Activated naive CD4-positive, alpha-beta T cell treated with anti-CD3 and anti-CD28 coated beads, Interleukin-2, amount 10 ng/mL, durations not matched to agents 5 hours and 36 hours (primary cell): Measurements from ENCODE around the gene DPH7. TPM values are rescaled to one million over a fixed set of nuclear protein-coding genes. Genes with fewer than 3 reads are reported as not detected.

ENCODE experiments used
- total RNA-seq, 2 experiments: library from RNA; stranded (reverse); gene quantifications; one replicate each; pipeline ENCODE4 v1.2.3, GENCODE V29; 2021

DPH7 gene
- total RNA-seq: 10 to 100 TPM; 34.6 to 37.1 TPM

DNA sequence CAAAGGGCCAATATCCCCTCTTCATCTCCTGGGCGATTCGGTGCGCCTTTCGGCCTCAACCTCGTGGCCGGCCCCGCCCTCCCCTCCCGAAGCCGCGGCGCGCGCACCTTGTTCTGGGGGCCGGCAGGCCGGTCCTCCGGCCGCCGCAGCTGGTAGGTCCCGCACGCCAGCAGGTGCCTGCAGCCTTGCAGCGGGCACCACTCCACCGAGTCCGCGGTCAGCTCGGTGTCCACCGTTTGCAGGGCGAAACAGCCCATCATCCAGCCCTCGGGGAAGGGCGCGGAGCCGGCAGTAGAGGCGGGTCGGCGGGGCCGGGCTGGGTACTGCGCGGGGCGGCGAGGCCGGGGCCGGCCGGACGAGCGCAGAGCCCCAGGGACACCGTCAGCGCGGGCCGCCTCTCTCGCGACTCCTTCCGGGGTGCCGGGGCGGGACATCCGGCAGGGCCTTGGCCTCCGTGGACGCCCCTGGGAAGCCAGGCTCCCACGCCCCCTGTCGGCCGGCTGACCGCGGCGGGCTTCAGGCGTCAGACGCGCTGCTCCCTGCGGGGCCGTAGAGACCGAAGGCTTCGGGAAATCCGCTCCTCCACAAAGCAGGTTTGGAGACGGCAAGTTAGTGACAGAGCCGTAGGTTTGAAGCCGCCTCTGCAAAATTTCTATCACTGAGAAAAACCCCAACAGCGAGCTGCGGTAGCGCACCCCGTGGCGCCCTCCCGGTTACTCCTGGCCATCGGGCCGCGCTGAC, at the start of gene DPH7:
Gene DPH7 (minus strand): TSS at position 408 of the 741 bp plus-strand sequence. CDS start 148 bp downstream, at position 260.

DNA sequence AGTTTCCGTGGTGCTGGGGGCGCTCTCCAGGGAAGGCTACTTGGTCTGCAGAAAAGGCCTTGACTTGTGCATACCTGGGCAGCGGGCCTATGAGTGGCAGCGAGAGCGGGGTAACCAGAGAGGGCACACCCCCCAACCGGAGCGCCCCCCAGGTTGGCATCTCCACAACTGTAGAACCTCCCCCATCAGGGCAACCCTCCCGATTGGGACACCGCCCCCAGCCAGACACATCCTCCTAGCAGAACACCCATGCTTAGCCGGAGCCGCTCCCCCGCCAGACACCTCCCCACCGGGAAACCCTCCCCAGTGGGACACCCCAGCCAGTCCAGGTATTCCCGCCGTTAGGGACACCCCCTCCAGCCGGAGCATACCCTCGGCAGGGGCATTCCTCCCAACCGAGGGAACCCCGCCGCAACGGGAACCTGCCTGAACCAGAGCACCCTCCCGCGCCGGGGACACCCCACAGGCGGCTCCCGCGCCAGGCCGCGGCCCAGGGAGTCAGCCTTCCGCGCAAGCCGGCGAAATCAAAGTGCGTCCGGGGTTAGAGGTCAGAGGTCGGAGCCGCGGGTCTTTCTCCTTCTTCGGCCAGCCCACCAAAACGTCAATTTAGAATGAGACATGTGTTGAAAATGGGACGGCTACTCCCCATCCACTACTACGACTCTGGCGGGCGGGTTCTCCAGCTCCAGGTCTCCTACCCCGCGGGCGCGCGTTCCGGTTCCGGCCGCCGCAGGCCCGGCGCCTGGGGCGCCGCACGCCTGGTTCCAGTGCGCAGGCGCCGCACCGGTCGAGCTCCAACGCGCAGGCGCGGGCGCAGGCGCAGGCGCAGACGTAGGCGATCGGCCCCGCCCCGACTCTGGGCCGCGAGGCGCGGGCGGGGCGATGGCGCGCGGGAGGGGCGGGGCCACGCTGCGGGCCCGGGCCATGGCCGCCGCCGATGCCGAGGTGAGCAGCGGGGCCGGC, 39.7 kb upstream of the DPH7 start, which contains the start of gene EHMT1:
Gene EHMT1 (plus strand): TSS at position 901 of the 963 bp plus-strand sequence. CDS start 24 bp downstream, at position 925.

DNA sequence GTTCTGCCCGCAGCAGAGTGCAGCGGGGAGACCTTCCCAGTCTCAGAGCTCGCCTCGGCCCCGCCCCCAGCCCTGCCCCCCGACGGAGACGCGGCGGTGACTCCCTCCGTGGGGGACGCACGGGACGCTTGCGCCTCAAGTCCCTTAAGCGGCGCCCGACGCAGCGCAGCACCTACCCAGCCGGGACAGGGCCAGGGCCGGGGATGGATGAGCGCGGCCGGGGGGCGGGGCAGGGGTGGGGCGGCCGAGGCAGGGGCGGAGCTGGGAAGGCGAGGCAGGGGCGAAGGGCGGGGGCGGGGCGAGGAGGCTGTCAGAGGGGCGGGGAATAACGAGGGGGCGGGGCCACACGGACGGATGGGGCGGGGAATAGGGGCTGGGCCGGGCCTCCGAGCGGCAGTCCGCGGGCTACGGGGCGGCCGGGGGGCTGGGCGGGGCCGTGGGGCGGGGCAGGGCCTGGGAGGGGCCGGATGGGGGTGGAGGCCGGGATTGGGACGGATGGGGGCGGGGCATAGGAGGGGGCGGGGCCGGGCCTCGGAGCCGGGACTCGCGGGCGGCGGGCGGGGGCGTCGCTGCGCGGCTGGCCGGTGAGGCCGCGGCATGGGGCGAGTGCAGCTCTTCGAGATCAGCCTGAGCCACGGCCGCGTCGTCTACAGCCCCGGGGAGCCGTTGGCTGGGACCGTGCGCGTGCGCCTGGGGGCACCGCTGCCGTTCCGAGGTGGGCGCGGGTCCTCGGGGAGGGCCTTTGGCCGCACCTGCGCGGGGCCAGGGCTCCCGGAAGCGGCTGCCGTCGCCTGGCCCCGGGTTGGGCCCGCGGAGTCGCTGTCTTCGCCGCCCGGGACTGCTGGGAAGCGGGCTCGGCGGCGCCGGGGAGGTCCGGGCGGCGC, 26.6 kb upstream of the DPH7 start, which contains the start of gene ARRDC1:
Gene ARRDC1 (plus strand): TSS at position 566 of the 884 bp plus-strand sequence. CDS start 32 bp downstream, at position 598.

DNA sequence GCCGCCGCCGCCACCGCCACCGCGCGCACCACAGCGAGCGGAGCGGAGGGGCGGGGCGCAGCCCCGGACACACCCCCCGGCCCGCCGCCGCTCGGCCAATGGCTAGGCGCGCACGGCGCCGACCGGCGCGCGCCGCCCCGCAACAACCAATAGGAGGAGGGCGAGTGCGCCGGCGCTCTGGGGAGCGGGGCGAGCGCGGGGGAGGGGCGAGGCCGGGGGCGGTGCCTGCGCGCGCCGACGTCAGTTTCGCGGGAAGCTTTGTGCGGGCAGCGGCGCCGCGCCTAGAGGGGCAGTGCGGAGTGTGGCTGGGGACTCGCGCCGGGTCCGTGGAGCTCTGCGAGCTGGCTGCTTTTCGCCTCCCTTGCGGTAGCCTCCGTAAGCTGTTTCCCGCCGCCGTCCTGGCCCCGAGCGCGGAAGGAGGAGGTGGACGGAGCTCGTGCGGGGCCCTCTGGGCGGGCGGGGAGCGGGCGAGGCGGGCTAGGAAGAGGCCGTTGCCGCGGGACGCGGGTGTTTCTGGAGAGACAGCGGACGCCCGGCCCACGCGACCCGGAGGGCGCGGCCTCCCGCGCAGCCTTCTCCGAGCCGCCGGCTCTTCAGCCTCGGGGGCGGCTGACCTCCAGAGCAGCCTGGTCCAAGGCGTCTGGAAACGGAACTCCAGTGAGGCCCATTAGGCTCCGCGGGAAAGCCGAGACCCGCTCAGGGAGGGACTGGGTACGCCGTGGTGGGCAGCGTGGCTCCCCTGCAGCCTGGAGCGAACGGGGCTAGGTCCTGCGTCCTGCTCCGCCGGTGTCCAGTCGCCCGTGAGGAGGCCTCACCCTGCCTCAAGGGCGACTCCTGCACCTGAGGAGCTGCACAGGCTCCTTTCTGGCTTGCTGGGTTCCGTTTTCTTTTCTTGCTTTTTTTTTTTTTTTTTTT, 12.0 kb upstream of the DPH7 start, which contains the start of gene ZMYND19:
Gene ZMYND19 (minus strand): TSS at position 44 of the 915 bp plus-strand sequence. CDS start 249 bp downstream, outside the sequence.

DNA sequence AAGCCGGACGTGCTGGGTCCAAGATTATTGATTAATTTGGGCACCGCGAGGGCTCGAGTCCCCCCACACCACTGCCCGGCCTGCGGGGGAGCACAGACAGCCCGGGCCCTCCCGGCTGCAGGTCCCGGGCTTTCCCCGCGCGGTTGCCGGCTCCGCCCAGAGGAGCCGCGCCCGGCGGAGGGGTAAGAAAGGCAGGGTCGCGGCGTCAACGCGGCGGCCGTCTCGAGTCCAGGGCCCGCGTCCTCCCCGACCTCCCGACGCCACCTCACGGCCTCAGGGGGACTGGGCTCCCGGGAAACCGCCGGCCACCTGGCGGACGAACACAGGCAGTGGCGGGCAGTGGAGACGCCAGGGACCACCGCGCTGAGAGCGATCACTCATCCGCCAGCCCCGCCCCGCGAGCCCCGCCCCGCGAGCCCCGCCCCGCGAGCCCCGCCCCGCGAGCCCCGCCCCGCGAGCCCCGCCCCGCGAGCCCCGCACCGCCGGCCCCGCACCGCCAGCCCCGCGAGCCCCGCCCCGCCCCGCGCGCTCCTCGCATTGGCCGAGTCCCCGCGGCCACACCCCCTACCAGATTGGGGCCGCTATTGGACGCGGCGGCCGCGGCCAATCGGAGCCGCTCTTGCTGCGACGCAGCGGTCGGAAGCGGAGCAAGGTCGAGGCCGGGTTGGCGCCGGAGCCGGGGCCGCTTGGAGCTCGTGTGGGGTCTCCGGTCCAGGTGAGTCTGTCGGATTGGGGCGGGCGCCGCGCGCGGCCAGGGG, 27.3 kb downstream of the DPH7 start, which contains the start of gene MRPL41:
Gene MRPL41 (plus strand): TSS at position 616 of the 758 bp plus-strand sequence. CDS start 203 bp downstream, outside the sequence.

DNA sequence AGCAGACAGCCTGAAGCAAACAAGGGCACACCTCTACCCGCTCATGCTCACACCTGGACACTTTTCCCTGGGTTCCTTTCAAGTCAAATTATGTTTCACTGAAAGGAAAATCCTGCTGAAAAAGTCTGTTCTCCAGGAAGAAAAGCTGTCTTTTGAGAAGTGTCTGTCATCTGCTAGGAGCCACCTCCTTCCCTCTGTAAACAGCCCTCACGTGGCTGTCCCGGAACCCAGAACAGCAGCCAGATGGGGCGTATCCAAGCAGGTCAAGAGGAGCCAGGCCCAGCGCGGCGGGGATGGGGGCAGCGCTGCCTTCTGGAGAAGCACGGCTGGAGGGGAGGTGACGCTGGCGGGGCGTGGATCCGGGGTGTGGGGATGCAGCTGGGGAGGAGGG, 28.5 kb downstream of the DPH7 start, which contains the start of gene PNPLA7:
Gene PNPLA7 (minus strand): TSS at position 172 of the 391 bp plus-strand sequence. CDS start 205 bp downstream, outside the sequence.

Other genes with a start within 250 kb of the DPH7 start
- 10 to 100 TPM; 20.4 to 21.4 TPM for gene EXD3, start 155.8 kb downstream of the DPH7 start, total RNA-seq
- 1 to 10 TPM; 1.0 to 1.2 TPM for gene NOXA1, start 155.5 kb downstream of the DPH7 start, total RNA-seq
- not detected for gene ENTPD8, start 137.6 kb downstream of the DPH7 start, total RNA-seq
- 10 to 100 TPM; 55.7 to 62.2 TPM for gene NSMF, start 119.6 kb downstream of the DPH7 start, total RNA-seq
- gene PNPLA7, start 28.5 kb downstream of the DPH7 start, total RNA-seq: 1 to 10 TPM; 7.0 to 7.9 TPM
- gene MRPL41, start 27.0 kb downstream of the DPH7 start, total RNA-seq: 10 to 100 TPM; 51.9 to 52.8 TPM
- 10 to 100 TPM; 26.1 to 26.8 TPM for gene ZMYND19, start 11.6 kb upstream of the DPH7 start, total RNA-seq
- gene ARRDC1, start 26.8 kb upstream of the DPH7 start, total RNA-seq: 10 to 100 TPM; 60.1 to 65.0 TPM
- 100 to 1,000 TPM in 1 of 2 experiments, 10 to 100 TPM in 1; 97.7 to 103 TPM for gene EHMT1, start 40.1 kb upstream of the DPH7 start, total RNA-seq